GM18526 (cell line): ENCODE data around the gene ADGRL4.

ENCODE experiments used
- POLR2A ChIP-seq: IDR thresholded peaks from 3 replicates; pipeline ENCODE4 v1.6.1; 2011; ENCODE audit not compliant: insufficient read length; ENCODE audit errors: extremely low read depth

ADGRL4 gene

GRCh38 chr1:78855258-78855657 lies 151.3 kb downstream of the ADGRL4 start:
- no peak for TF ChIP-seq POLR2A

GRCh38 chr1:78854556-78854955 lies 152.0 kb downstream of the ADGRL4 start:
- no peak for TF ChIP-seq POLR2A

- TF ChIP-seq POLR2A = no peak
Observed at GRCh38 chr1:78843546-78843945, 163.0 kb downstream of the ADGRL4 start.

GRCh38 chr1:78843111-78843510 lies 163.4 kb downstream of the ADGRL4 start:
- no peak for TF ChIP-seq POLR2A

- TF ChIP-seq POLR2A = no peak
Observed at GRCh38 chr1:78840453-78841271, 165.9 kb downstream of the ADGRL4 start.
